HepG2 (cell line): ENCODE data around the gene ANXA2. TPM values are rescaled to one million over a fixed set of nuclear protein-coding genes. Genes with fewer than 3 reads are reported as not detected.

ENCODE experiments used
- CHD2 ChIP-seq: IDR thresholded peaks from 2 replicates; pipeline ENCODE4 v1.6.1; 2011; ENCODE audit warnings: low read depth, low read length, improper control_type of control experiment
- EZH2 ChIP-seq: conservative IDR thresholded peaks from 2 replicates; pipeline ENCODE4 v1.6.1; 2012; ENCODE audit warnings: mild to moderate bottlenecking, low read depth, low read length, moderate library complexity
- GATAD2A ChIP-seq: IDR thresholded peaks from 2 replicates; pipeline ENCODE4 v1.6.1; 2016
- HNF4G ChIP-seq, 2 experiments: sonication (generic) in 1 of 2; formaldehyde crosslinking in 1 of 2; IDR thresholded peaks; 2 replicates each; pipeline versions ENCODE4 v1.4.0 to v1.6.1; 2011 to 2020; ENCODE audit warnings: borderline replicate concordance in 2 of 2, low read depth in 2 of 2, mild to moderate bottlenecking in 2 of 2, low read length in 1 of 2, missing genetic modification reagents in 1 of 2, moderate library complexity in 1 of 2
- KDM5B ChIP-seq: sonication (generic); formaldehyde crosslinking; IDR thresholded peaks from 2 replicates; pipeline ENCODE4 v1.4.0; 2020; ENCODE audit warnings: missing genetic modification reagents, mild to moderate bottlenecking, borderline replicate concordance
- KLF16 ChIP-seq, 2 experiments: sonication (generic) in 1 of 2; formaldehyde crosslinking in 1 of 2; IDR thresholded peaks; 2 replicates each; pipeline versions ENCODE4 v1.6.1 to v1.8.0; 2016 to 2023; ENCODE audit warnings: missing genetic modification reagents in 2 of 2, missing compliant biosample characterization in 1 of 2
- LCORL ChIP-seq, 2 experiments: fragments of 450-650 bp in 1 of 2; sonication (generic) in 1 of 2; formaldehyde crosslinking in 1 of 2; IDR thresholded peaks; 2 replicates each; pipeline versions ENCODE4 v1.5.0 to v1.6.1; 2017 to 2020; ENCODE audit warnings: antibody characterized with exemption in 1 of 2, missing genetic modification reagents in 1 of 2
- MIER2 ChIP-seq: IDR thresholded peaks from 2 replicates; pipeline ENCODE4 v1.6.1; 2016; ENCODE audit warnings: missing biosample characterization, missing genetic modification reagents
- NPAS2 ChIP-seq: sonication (generic); formaldehyde crosslinking; IDR thresholded peaks from 2 replicates; pipeline ENCODE4 v1.8.0; 2022; ENCODE audit warnings: mild to moderate bottlenecking, missing genetic modification reagents, borderline replicate concordance
- PRMT3 ChIP-seq: sonication (generic); formaldehyde crosslinking; IDR thresholded peaks from 2 replicates; pipeline ENCODE4 v1.8.1; 2022; ENCODE audit warnings: low read depth, mild to moderate bottlenecking, moderate library complexity, missing genetic modification reagents, borderline replicate concordance
- TCF7L2 ChIP-seq: IDR thresholded peaks from 2 replicates; pipeline ENCODE4 v1.6.1; 2011; ENCODE audit warnings: mild to moderate bottlenecking, low read depth, low read length, moderate library complexity
- XRCC5 ChIP-seq: fragments of 200-400 bp; formaldehyde crosslinking; optimal IDR thresholded peaks from 2 replicates; pipeline ENCODE3; 2017; ENCODE audit warnings: mild to moderate bottlenecking, low read length
- ZFP36L1 ChIP-seq: sonication (generic); formaldehyde crosslinking; IDR thresholded peaks from 2 replicates; pipeline ENCODE4 v1.8.0; 2022; ENCODE audit warnings: mild to moderate bottlenecking, missing genetic modification reagents, moderate library complexity
- ZNF224 ChIP-seq: sonication (generic); formaldehyde crosslinking; IDR thresholded peaks from 2 replicates; pipeline ENCODE4 v1.5.0; 2020; ENCODE audit warnings: mild to moderate bottlenecking, missing genetic modification reagents
- ZNF225 ChIP-seq: sonication (generic); formaldehyde crosslinking; IDR thresholded peaks from 2 replicates; pipeline ENCODE4 v1.4.0; 2020; ENCODE audit warnings: mild to moderate bottlenecking, missing genetic modification reagents
- ZNF3 ChIP-seq: IDR thresholded peaks from 2 replicates; pipeline ENCODE4 v1.7.0; 2017; ENCODE audit warnings: inconsistent platforms
- ZNF549 ChIP-seq: sonication (generic); formaldehyde crosslinking; IDR thresholded peaks from 2 replicates; pipeline ENCODE4 v1.5.0; 2020; ENCODE audit warnings: missing genetic modification reagents
- ZNF749 ChIP-seq: sonication (generic); formaldehyde crosslinking; IDR thresholded peaks from 2 replicates; pipeline ENCODE4 v1.8.0; 2022; ENCODE audit warnings: mild to moderate bottlenecking, missing genetic modification reagents, moderate library complexity, borderline replicate concordance
- ZNF780A ChIP-seq: sonication (generic); formaldehyde crosslinking; IDR thresholded peaks from 2 replicates; pipeline ENCODE4 v1.8.0; 2022; ENCODE audit warnings: mild to moderate bottlenecking, missing genetic modification reagents, moderate library complexity
- ZNF781 ChIP-seq: sonication (generic); formaldehyde crosslinking; IDR thresholded peaks from 2 replicates; pipeline ENCODE4 v1.5.1; 2020; ENCODE audit warnings: borderline replicate concordance, mild to moderate bottlenecking, missing genetic modification reagents; ENCODE audit errors: not compliant biosample characterization
- polyA plus RNA-seq, 8 experiments: library from polyadenylated mRNA; depleted of rRNA in 3 of 8; stranded (reverse) in 7 of 8; unstranded in 1 of 8; fragments of >200 nt; fragmentation: Illumina TruSeq in 4 of 8; extraction: Trizol in 4 of 8; gene quantifications; 2 replicates each; pipeline versions ENCODE4 v1.2.1 to v1.2.3, GENCODE V29; 2011 to 2016; ENCODE audit warnings: low read depth in 4 of 8, missing spikeins in 1 of 8, mixed read lengths in 1 of 8; ENCODE audit not compliant: insufficient read depth in 1 of 8
- total RNA-seq, 5 experiments: library from RNA; depleted of rRNA; stranded (reverse); fragments of >200 nt; fragmentation: Illumina TruSeq; extraction: Trizol; gene quantifications; 2 replicates each; pipeline ENCODE4 v1.2.3, GENCODE V29; 2016; ENCODE audit warnings: low read depth in 1 of 5
- TF ChIP-seq, protein P1 (sequence below): IDR thresholded peaks from 2 replicates; pipeline ENCODE4 v1.6.1; 2016; ENCODE audit warnings: control low read depth
- TF ChIP-seq, protein P2 (sequence below): sonication (generic); formaldehyde crosslinking; IDR thresholded peaks from 2 replicates; pipeline ENCODE4 v1.9.0; 2021; ENCODE audit warnings: missing genetic modification reagents, mild to moderate bottlenecking, borderline replicate concordance
- TF ChIP-seq, protein P3 (sequence below): sonication (generic); formaldehyde crosslinking; IDR thresholded peaks from 2 replicates; pipeline ENCODE4 v1.4.0; 2020; ENCODE audit warnings: mild to moderate bottlenecking, missing genetic modification reagents
- TF ChIP-seq, protein P4 (sequence below): sonication (generic); formaldehyde crosslinking; IDR thresholded peaks from 2 replicates; pipeline ENCODE4 v1.4.0; 2020; ENCODE audit warnings: missing genetic modification reagents, low read depth, mild to moderate bottlenecking, borderline replicate concordance

ANXA2 gene
- total and polyA plus RNA-seq, 2 of the 13 experiments (the other 11 are each of a cell fraction or from before 2014, with no cell fraction given): 196 to 613 TPM

DNA sequence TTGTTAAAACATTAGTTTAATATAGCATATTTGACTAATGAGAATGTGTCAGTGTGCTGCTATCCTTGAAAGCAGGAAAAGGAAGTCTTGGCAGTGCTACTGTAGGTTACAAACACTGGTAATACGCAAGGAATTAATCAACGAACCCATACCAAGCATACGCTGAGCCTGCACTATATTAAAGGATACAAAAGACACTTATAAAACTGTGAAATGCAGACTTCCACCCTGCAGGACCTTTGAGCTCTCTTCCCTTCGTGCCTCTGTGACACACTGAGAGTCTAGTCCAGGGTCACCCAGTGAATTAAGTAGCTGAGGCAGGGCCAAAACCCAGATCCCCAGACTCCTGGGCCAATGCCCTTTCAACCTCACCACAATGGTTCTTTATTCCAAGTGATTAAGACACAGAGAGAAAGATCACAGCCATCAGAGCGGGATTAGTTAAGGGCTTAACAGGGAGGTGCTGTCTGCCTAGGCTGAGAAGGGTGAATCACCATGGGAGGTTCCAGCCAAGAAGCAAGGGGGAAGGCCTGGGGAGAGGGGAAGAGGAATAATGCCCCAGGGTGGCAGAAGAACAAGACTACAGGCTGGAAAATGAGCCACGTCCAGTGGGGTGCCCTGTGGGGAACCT lies 6.8 kb downstream of the ANXA2 start (continued):
- TF ChIP-seq ZNF749 (CRISPR knock-in tag) (no peak), GATAD2A (CRISPR knock-in tag) (0 out of 2 replicates have a peak, but pooled peaks have one; percentile 56), HNF4G (IDR thresholded peaks at IDR 0.05; ENCODE audit: borderline replicate concordance, low read depth, low read length) (peak; percentile 66), HNF4G (CRISPR knock-in tag; IDR thresholded peaks at IDR 0.05; ENCODE audit: borderline replicate concordance, low read depth) (no peak), EZH2 (no peak), ZNF549 (CRISPR knock-in tag) (no peak), CHD2 (no peak), MIER2 (CRISPR knock-in tag) (no peak), KLF16 (CRISPR knock-in tag; IDR thresholded peaks at IDR 0.05) (no peak; a peak in 1 of 4 replicates), ZNF3 (no peak), NPAS2 (CRISPR knock-in tag) (no peak), ZNF225 (no peak), XRCC5 (peak; percentile 56), LCORL (IDR thresholded peaks at IDR 0.05) (no peak), LCORL (CRISPR knock-in tag; IDR thresholded peaks at IDR 0.05) (no peak), TCF7L2 (no peak), ZFP36L1 (CRISPR knock-in tag) (no peak), ZNF781 (CRISPR knock-in tag) (no peak), KDM5B (CRISPR knock-in tag) (no peak), PRMT3 (CRISPR knock-in tag) (no peak), ZNF780A (CRISPR knock-in tag) (no peak), ZNF224 (CRISPR knock-in tag) (no peak)
- TF ChIP-seq, protein P1, sequence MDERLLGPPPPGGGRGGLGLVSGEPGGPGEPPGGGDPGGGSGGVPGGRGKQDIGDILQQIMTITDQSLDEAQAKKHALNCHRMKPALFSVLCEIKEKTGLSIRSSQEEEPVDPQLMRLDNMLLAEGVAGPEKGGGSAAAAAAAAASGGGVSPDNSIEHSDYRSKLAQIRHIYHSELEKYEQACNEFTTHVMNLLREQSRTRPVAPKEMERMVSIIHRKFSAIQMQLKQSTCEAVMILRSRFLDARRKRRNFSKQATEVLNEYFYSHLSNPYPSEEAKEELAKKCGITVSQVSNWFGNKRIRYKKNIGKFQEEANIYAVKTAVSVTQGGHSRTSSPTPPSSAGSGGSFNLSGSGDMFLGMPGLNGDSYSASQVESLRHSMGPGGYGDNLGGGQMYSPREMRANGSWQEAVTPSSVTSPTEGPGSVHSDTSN (CRISPR knock-in tag): no peak
- TF ChIP-seq, protein P2, sequence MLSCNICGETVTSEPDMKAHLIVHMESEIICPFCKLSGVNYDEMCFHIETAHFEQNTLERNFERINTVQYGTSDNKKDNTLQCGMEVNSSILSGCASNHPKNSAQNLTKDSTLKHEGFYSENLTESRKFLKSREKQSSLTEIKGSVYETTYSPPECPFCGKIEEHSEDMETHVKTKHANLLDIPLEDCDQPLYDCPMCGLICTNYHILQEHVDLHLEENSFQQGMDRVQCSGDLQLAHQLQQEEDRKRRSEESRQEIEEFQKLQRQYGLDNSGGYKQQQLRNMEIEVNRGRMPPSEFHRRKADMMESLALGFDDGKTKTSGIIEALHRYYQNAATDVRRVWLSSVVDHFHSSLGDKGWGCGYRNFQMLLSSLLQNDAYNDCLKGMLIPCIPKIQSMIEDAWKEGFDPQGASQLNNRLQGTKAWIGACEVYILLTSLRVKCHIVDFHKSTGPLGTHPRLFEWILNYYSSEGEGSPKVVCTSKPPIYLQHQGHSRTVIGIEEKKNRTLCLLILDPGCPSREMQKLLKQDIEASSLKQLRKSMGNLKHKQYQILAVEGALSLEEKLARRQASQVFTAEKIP (CRISPR knock-in tag): no peak
- TF ChIP-seq, protein P3, sequence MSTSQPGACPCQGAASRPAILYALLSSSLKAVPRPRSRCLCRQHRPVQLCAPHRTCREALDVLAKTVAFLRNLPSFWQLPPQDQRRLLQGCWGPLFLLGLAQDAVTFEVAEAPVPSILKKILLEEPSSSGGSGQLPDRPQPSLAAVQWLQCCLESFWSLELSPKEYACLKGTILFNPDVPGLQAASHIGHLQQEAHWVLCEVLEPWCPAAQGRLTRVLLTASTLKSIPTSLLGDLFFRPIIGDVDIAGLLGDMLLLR (CRISPR knock-in tag): no peak
- TF ChIP-seq, protein P4, sequence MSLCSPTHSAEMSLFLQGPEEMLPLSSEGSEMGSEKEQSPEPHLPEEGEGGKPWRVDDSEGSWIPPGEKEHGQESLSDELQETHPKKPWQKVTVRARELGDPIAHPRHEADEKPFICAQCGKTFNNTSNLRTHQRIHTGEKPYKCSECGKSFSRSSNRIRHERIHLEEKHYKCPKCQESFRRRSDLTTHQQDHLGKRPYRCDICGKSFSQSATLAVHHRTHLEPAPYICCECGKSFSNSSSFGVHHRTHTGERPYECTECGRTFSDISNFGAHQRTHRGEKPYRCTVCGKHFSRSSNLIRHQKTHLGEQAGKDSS (CRISPR knock-in tag): no peak
